RWPE2 (cell line): ENCODE results near the gene SIGLEC14.
A peak's percentile ranks its signal among the peaks of the same experiment; 100 is the strongest.

Experiments
- ATAC-seq: fragments of 200-7000 bp; cut with Tn5 transposase; 3 replicates; pipeline ENCODE4 v1.9.1; 2021; ENCODE audit warnings: low read depth
- DNase-seq: peaks from one replicate; pipeline ENCODE4 v3.0.0-alpha.2; 2020; ENCODE audit warnings: low spot score
- H3K27ac ChIP-seq: fragments of 450-650 bp; 2 replicates; pipeline ENCODE4 v1.5.1; 2017; ENCODE audit warnings: mild to moderate bottlenecking; ENCODE audit not compliant: poor library complexity, severe bottlenecking
- H3K27me3 ChIP-seq: fragments of 250-450 bp; sonication (Bioruptor Pico); 2 replicates; pipeline ENCODE4 v1.5.1; 2021; ENCODE audit warnings: mild to moderate bottlenecking, moderate library complexity; ENCODE audit not compliant: insufficient read depth, poor library complexity, severe bottlenecking
- H3K36me3 ChIP-seq: fragments of 250-450 bp; sonication (Bioruptor Pico); 2 replicates; pipeline ENCODE4 v1.5.1; 2020; ENCODE audit warnings: low read depth, mild to moderate bottlenecking, moderate library complexity
- H3K4me1 ChIP-seq: fragments of 250-450 bp; sonication (Bioruptor Pico); 2 replicates; pipeline ENCODE4 v1.5.1; 2021; ENCODE audit warnings: mild to moderate bottlenecking, moderate library complexity; ENCODE audit not compliant: insufficient read depth, poor library complexity, severe bottlenecking
- H3K4me3 ChIP-seq: fragments of 250-450 bp; sonication (Bioruptor Pico); 2 replicates; pipeline ENCODE4 v1.5.1; 2021; ENCODE audit warnings: mild to moderate bottlenecking, moderate library complexity; ENCODE audit not compliant: severe bottlenecking
- H3K9me3 ChIP-seq: fragments of 250-450 bp; sonication (Bioruptor Pico); 2 replicates; pipeline ENCODE4 v1.5.1; 2021; ENCODE audit warnings: mild to moderate bottlenecking, moderate library complexity; ENCODE audit not compliant: severe bottlenecking
- TF ChIP-seq, protein P1 (sequence below): fragments of 450-650 bp; IDR thresholded peaks from one replicate; pipeline ENCODE4 v1.5.1; 2017; ENCODE audit warnings: mild to moderate bottlenecking, moderate library complexity; ENCODE audit not compliant: poor library complexity, severe bottlenecking

Gene SIGLEC14

DNA sequence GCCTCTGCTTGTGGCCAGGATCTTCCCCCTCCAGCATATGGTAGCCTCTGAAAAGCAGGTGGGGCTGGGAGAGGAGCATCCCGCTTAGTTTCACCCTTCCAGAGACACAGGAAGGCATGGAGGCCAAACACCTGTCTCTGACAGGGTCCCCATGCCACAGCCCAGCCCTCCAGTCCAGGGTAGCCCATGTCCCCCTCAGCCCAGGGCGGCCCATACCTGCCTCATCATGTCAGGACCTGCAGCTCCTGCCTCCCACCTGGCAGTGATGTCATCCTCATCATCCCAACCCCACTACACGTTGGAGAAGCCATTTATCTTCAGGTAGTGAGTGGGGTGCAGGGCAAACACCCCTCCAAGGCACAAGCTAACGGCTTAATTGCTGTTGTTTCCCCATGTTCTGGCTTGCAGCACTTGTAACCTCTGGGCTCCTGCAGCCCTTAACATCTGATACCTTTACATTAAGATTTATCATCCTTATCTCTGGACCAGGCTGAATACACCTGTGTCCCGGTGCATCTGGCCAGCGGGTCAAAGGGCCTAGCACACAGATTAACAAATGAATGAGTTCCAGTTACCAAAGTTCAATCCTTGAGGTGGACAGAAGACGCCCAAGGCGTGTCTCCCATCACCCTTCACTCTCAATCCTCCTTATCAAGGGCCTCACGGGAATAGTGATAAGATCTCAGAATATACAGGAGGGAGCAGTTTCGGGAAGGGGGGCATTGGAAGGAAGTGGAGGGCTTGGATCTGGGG, 53.3 kb downstream of the SIGLEC14 start:
- no peak for DNase-seq
- no peak overlapping the region for H3K27ac ChIP-seq

More for the DNA sequence above, 53.3 kb downstream of the SIGLEC14 start:
- Histone ChIP-seq H3K27me3 (no peaks in the 10 kb centered on the region), H3K36me3 (no peaks in the 10 kb centered on the region), H3K9me3 (peaks cover under 1% of the 10 kb centered on the region), H3K4me1 (no peaks in the 10 kb centered on the region), H3K4me3 (peak overlapping the region; percentile 47)
- ATAC-seq: no peak
- TF ChIP-seq, protein P1, sequence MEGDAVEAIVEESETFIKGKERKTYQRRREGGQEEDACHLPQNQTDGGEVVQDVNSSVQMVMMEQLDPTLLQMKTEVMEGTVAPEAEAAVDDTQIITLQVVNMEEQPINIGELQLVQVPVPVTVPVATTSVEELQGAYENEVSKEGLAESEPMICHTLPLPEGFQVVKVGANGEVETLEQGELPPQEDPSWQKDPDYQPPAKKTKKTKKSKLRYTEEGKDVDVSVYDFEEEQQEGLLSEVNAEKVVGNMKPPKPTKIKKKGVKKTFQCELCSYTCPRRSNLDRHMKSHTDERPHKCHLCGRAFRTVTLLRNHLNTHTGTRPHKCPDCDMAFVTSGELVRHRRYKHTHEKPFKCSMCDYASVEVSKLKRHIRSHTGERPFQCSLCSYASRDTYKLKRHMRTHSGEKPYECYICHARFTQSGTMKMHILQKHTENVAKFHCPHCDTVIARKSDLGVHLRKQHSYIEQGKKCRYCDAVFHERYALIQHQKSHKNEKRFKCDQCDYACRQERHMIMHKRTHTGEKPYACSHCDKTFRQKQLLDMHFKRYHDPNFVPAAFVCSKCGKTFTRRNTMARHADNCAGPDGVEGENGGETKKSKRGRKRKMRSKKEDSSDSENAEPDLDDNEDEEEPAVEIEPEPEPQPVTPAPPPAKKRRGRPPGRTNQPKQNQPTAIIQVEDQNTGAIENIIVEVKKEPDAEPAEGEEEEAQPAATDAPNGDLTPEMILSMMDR: no peak
